H1 (cell line): Measurements from ENCODE around the gene SKAP1.

ENCODE experiments used
- CTCF ChIP-seq, 3 experiments: IDR thresholded peaks; 1 replicate in 2 of 3; 2 replicates in 1 of 3; pipeline versions ENCODE4 v1.5.1 to v1.6.1; 2011; ENCODE audit warnings: low read length in 3 of 3, mild to moderate bottlenecking in 3 of 3, inconsistent platforms in 2 of 3, low read depth in 1 of 3, moderate library complexity in 1 of 3; ENCODE audit not compliant: insufficient read depth in 1 of 3; ENCODE audit errors: control extremely low read depth in 1 of 3
- EZH2 ChIP-seq: fragments of 200-600 bp; sonication (generic); IDR thresholded peaks from 2 replicates; pipeline ENCODE4 v1.7.1; 2012; ENCODE audit warnings: low read depth, mild to moderate bottlenecking, moderate library complexity, low read length, inconsistent platforms; ENCODE audit not compliant: severe bottlenecking
- JUND ChIP-seq: IDR thresholded peaks from 2 replicates; pipeline ENCODE4 v1.6.1; 2011; ENCODE audit warnings: mild to moderate bottlenecking, improper control_type of control experiment, low read length
- RAD21 ChIP-seq, 2 experiments: IDR thresholded peaks in 1 of 2; conservative IDR thresholded peaks in 1 of 2; 2 replicates each; pipeline ENCODE4 v1.6.1; 2011; ENCODE audit warnings: low read depth in 2 of 2, low read length in 2 of 2, improper control_type of control experiment in 1 of 2, inconsistent platforms in 1 of 2, mild to moderate bottlenecking in 1 of 2, moderate library complexity in 1 of 2
- RFX5 ChIP-seq: IDR thresholded peaks from 2 replicates; pipeline ENCODE4 v1.6.1; 2011; ENCODE audit warnings: low read depth, low read length, improper control_type of control experiment, borderline replicate concordance
- YY1 ChIP-seq: IDR thresholded peaks from 2 replicates; pipeline ENCODE4 v1.6.1; 2011; ENCODE audit warnings: low read depth, mild to moderate bottlenecking, low read length

GRCh38 chr17:48106802-48107136 is 323.2 kb downstream of the SKAP1 start:
- TF ChIP-seq RFX5 (no peak), EZH2 (no peak), CTCF (IDR thresholded peaks at IDR 0.05; ENCODE audit: control extremely low read depth in 1 of 3, insufficient read depth in 1 of 3, low read depth in 1 of 3, low read length in 3 of 3) (no peak), JUND (no peak), YY1 (no peak), RAD21 (IDR thresholded peaks at IDR 0.05 in 1 of 2, conservative IDR thresholded peaks at IDR 0.05 in 1 of 2; ENCODE audit: low read depth in 2 of 2, low read length in 2 of 2) (no peak)
